H1 (cell line): Measurements from ENCODE around the gene LORICRIN. TPM values are rescaled to one million over a fixed set of nuclear protein-coding genes. Genes with fewer than 3 reads are reported as not detected.

ENCODE experiments used
- CTCF ChIA-PET: fragments of 300-600 bp; sonication (Branson Sonifier 250); formaldehyde crosslinking; loops from one replicate; lab custom pipeline; 2021; ENCODE audit not compliant: partially characterized antibody; lab: Charles Lee
- POLR2A ChIA-PET: fragments of 300-600 bp; sonication (Branson Sonifier 250); formaldehyde crosslinking; loops from one replicate; lab custom pipeline; 2021; ENCODE audit warnings: inconsistent platforms; ENCODE audit not compliant: partially characterized antibody; lab: Charles Lee
- DNase-seq, 2 experiments: peaks; one replicate each; pipeline versions ENCODE4 v3.0.0 to v3.0.0-alpha.2; 2010 to 2022; ENCODE audit warnings: low spot score in 2 of 2, low read depth in 1 of 2, mixed read lengths in 1 of 2
- FAIRE-seq: peaks from 2 replicates; lab custom pipeline; 2011; peaks lifted over from hg19 to GRCh38; lab: Jason Lieb, UNC
- H2AFZ ChIP-seq: 2 replicates; pipeline ENCODE4 v1.8.1; 2012; ENCODE audit warnings: low read length, inconsistent platforms
- H2AK5ac ChIP-seq: 2 replicates; pipeline ENCODE4 v1.6.1; 2013; ENCODE audit warnings: low read depth, low read length
- H2BK120ac ChIP-seq: replicated peaks from 2 replicates; pipeline ENCODE3; 2013; ENCODE audit warnings: low read depth, low read length, inconsistent platforms
- H2BK12ac ChIP-seq: 2 replicates; pipeline ENCODE4 v1.6.1; 2013; ENCODE audit warnings: low read depth, low read length
- H2BK15ac ChIP-seq: 2 replicates; pipeline ENCODE4 v1.6.1; 2013; ENCODE audit warnings: low read length
- H2BK20ac ChIP-seq: 2 replicates; pipeline ENCODE4 v1.6.1; 2013; ENCODE audit warnings: low read length
- H2BK5ac ChIP-seq: 2 replicates; pipeline ENCODE4 v1.6.1; 2013; ENCODE audit warnings: low read depth, low read length
- H3K14ac ChIP-seq: 2 replicates; pipeline ENCODE4 v1.6.1; 2013; ENCODE audit warnings: inconsistent platforms; ENCODE audit not compliant: insufficient read length
- H3K18ac ChIP-seq: 2 replicates; pipeline ENCODE4 v1.6.1; 2013; ENCODE audit warnings: low read length; ENCODE audit errors: extremely low read depth
- H3K23ac ChIP-seq: 2 replicates; pipeline ENCODE4 v1.6.1; 2013; ENCODE audit warnings: inconsistent platforms; ENCODE audit not compliant: insufficient read length
- H3K23me2 ChIP-seq: 2 replicates; pipeline ENCODE4 v1.6.1; 2013; ENCODE audit warnings: low read depth, low read length
- H3K27ac ChIP-seq: 2 replicates; pipeline ENCODE4 v1.6.1; 2011; ENCODE audit warnings: low read depth, low read length, inconsistent platforms
- H3K27me3 ChIP-seq, 4 experiments: replicated peaks in 1 of 4; 1 replicate in 1 of 4; 2 replicates in 3 of 4; pipeline versions ENCODE4 v1.6.1 to v1.8.1; 2011 to 2013; ENCODE audit warnings: low read length in 3 of 4, mild to moderate bottlenecking in 3 of 4, inconsistent platforms in 2 of 4, mixed read lengths in 2 of 4, moderate library complexity in 1 of 4; ENCODE audit not compliant: control insufficient read depth in 3 of 4, insufficient read depth in 3 of 4; ENCODE audit errors: extremely low read depth in 1 of 4
- H3K36me3 ChIP-seq, 4 experiments: 2 replicates each; pipeline versions ENCODE4 v1.6.1 to v1.8.1; 2011 to 2013; ENCODE audit warnings: mild to moderate bottlenecking in 4 of 4, low read length in 3 of 4, moderate library complexity in 2 of 4, control low read depth in 1 of 4, inconsistent platforms in 1 of 4; ENCODE audit not compliant: insufficient read depth in 4 of 4, control insufficient read depth in 2 of 4
- H3K4ac ChIP-seq: replicated peaks from 2 replicates; pipeline ENCODE3; 2013; ENCODE audit warnings: low read length, low read depth, mixed read lengths, inconsistent platforms; ENCODE audit not compliant: insufficient read length
- H3K4me1 ChIP-seq, 4 experiments: replicated peaks in 1 of 4; 1 replicate in 1 of 4; 2 replicates in 3 of 4; pipeline versions ENCODE4 v1.6.1 to v1.8.1; 2011 to 2013; ENCODE audit warnings: low read length in 3 of 4, inconsistent platforms in 2 of 4, mixed read lengths in 1 of 4; ENCODE audit not compliant: insufficient read depth in 4 of 4, control insufficient read depth in 3 of 4
- H3K4me2 ChIP-seq, 2 experiments: 2 replicates each; pipeline versions ENCODE4 v1.6.1 to v1.8.1; 2011 to 2013; ENCODE audit warnings: low read depth in 2 of 2, low read length in 2 of 2, control low read depth in 1 of 2, inconsistent platforms in 1 of 2, mild to moderate bottlenecking in 1 of 2; ENCODE audit not compliant: insufficient read depth in 1 of 2
- H3K4me3 ChIP-seq, 4 experiments: fragments of 200-600, 300-600 bp in 1 of 4; sonication (generic), shearing (Covaris generic), sonication (Bioruptor Twin) in 1 of 4; 2 replicates each; pipeline versions ENCODE4 v1.5.1 to v1.8.1; 2011 to 2016; ENCODE audit warnings: low read length in 4 of 4, low read depth in 3 of 4, control low read depth in 2 of 4, inconsistent platforms in 2 of 4, mild to moderate bottlenecking in 2 of 4, mixed read lengths in 1 of 4, moderate library complexity in 1 of 4; ENCODE audit not compliant: insufficient read depth in 2 of 4; ENCODE audit errors: extremely low read depth in 1 of 4
- H3K56ac ChIP-seq: replicated peaks from 2 replicates; pipeline ENCODE3; 2013; ENCODE audit warnings: low read depth, mild to moderate bottlenecking, mixed read lengths, low read length, inconsistent platforms; ENCODE audit not compliant: insufficient read length
- H3K79me1 ChIP-seq: 2 replicates; pipeline ENCODE4 v1.6.1; 2013; ENCODE audit warnings: low read depth, low read length, control low read depth
- H3K79me2 ChIP-seq, 2 experiments: 2 replicates each; pipeline versions ENCODE4 v1.6.1 to v1.8.1; 2012 to 2013; ENCODE audit warnings: low read length in 2 of 2, mild to moderate bottlenecking in 2 of 2, inconsistent platforms in 1 of 2; ENCODE audit not compliant: insufficient read depth in 2 of 2, control insufficient read depth in 1 of 2
- H3K9ac ChIP-seq, 4 experiments: replicated peaks in 1 of 4; 1 replicate in 1 of 4; 2 replicates in 3 of 4; pipeline versions ENCODE4 v1.6.1 to v1.8.1; 2011 to 2013; ENCODE audit warnings: low read depth in 3 of 4, low read length in 3 of 4, control low read depth in 2 of 4, mild to moderate bottlenecking in 2 of 4, moderate library complexity in 2 of 4, inconsistent platforms in 1 of 4; ENCODE audit errors: extremely low read depth in 1 of 4
- H3K9me3 ChIP-seq, 2 experiments: 2 replicates each; pipeline versions ENCODE4 v1.6.1 to v1.8.1; 2012 to 2013; ENCODE audit warnings: mild to moderate bottlenecking in 2 of 2, moderate library complexity in 2 of 2, control low read depth in 1 of 2, inconsistent platforms in 1 of 2, low read depth in 1 of 2, low read length in 1 of 2, mixed read lengths in 1 of 2; ENCODE audit not compliant: insufficient read depth in 2 of 2
- H4K20me1 ChIP-seq, 2 experiments: replicated peaks in 1 of 2; 2 replicates each; pipeline versions ENCODE3 to v1.8.1; 2011 to 2013; ENCODE audit warnings: inconsistent platforms in 2 of 2, low read length in 2 of 2, mild to moderate bottlenecking in 1 of 2; ENCODE audit not compliant: insufficient read depth in 2 of 2, control insufficient read depth in 1 of 2
- H4K5ac ChIP-seq: 2 replicates; pipeline ENCODE4 v1.6.1; 2013; ENCODE audit warnings: low read length, low read depth, mixed read lengths, inconsistent platforms; ENCODE audit not compliant: insufficient read length
- H4K8ac ChIP-seq: 2 replicates; pipeline ENCODE4 v1.8.0; 2013; ENCODE audit warnings: mild to moderate bottlenecking, moderate library complexity, low read length, inconsistent platforms; ENCODE audit not compliant: insufficient read depth; ENCODE audit errors: extremely low read depth
- H4K91ac ChIP-seq: replicated peaks from 2 replicates; pipeline ENCODE3; 2013; ENCODE audit warnings: low read length, mixed read lengths, inconsistent platforms; ENCODE audit not compliant: insufficient read length
- ASH2L ChIP-seq: fragments of 200-600, 300-600 bp; sonication (generic); IDR thresholded peaks from one replicate; pipeline ENCODE4 v1.7.1; 2017; ENCODE audit warnings: low read length
- CEBPB ChIP-seq: IDR thresholded peaks from 2 replicates; pipeline ENCODE4 v1.6.1; 2012; ENCODE audit warnings: low read depth, low read length
- EGR1 ChIP-seq: IDR thresholded peaks from 2 replicates; pipeline ENCODE4 v1.6.1; 2011; ENCODE audit warnings: low read depth, low read length, borderline replicate concordance
- EZH2 ChIP-seq: fragments of 200-600 bp; sonication (generic); IDR thresholded peaks from 2 replicates; pipeline ENCODE4 v1.7.1; 2012; ENCODE audit warnings: low read depth, mild to moderate bottlenecking, moderate library complexity, low read length, inconsistent platforms; ENCODE audit not compliant: severe bottlenecking
- JUND ChIP-seq: IDR thresholded peaks from 2 replicates; pipeline ENCODE4 v1.6.1; 2011; ENCODE audit warnings: mild to moderate bottlenecking, improper control_type of control experiment, low read length
- MAX ChIP-seq: IDR thresholded peaks from 2 replicates; pipeline ENCODE4 v1.6.1; 2012; ENCODE audit warnings: inconsistent platforms
- NRF1 ChIP-seq: IDR thresholded peaks from 2 replicates; pipeline ENCODE4 v1.6.1; 2011; ENCODE audit warnings: mild to moderate bottlenecking, low read depth, low read length, improper control_type of control experiment
- POLR2A ChIP-seq, 2 experiments: IDR thresholded peaks; 1 replicate in 1 of 2; 2 replicates in 1 of 2; pipeline ENCODE4 v1.6.1; 2011; ENCODE audit warnings: low read depth in 2 of 2, low read length in 2 of 2, mild to moderate bottlenecking in 2 of 2; ENCODE audit errors: control extremely low read depth in 1 of 2
- RFX5 ChIP-seq: IDR thresholded peaks from 2 replicates; pipeline ENCODE4 v1.6.1; 2011; ENCODE audit warnings: low read depth, low read length, improper control_type of control experiment, borderline replicate concordance
- RNF2 ChIP-seq: fragments of 200-900, 300-1000 bp; sonication (generic); IDR thresholded peaks from 2 replicates; pipeline ENCODE4 v1.7.1; 2016; ENCODE audit warnings: borderline replicate concordance, low read depth, mild to moderate bottlenecking, antibody characterized with exemption, low read length; ENCODE audit not compliant: poor library complexity, severe bottlenecking; ENCODE audit errors: missing control alignments
- RXRA ChIP-seq: IDR thresholded peaks from 2 replicates; pipeline ENCODE4 v1.6.1; 2011; ENCODE audit warnings: low read depth, mild to moderate bottlenecking, low read length, moderate library complexity; ENCODE audit not compliant: insufficient read depth
- SP2 ChIP-seq: IDR thresholded peaks from 2 replicates; pipeline ENCODE4 v1.6.1; 2012; ENCODE audit warnings: mild to moderate bottlenecking, low read length, inconsistent platforms
- TCF12 ChIP-seq: IDR thresholded peaks from 2 replicates; pipeline ENCODE4 v1.6.1; 2011; ENCODE audit warnings: low read depth, mild to moderate bottlenecking, low read length
- ZNF274 ChIP-seq: IDR thresholded peaks from 2 replicates; pipeline ENCODE4 v1.7.0; 2012; ENCODE audit warnings: low read length, borderline replicate concordance; ENCODE audit errors: extremely low read depth
- WGBS, 2 experiments: shearing (Covaris generic) in 1 of 2; methylation state at CpG; one replicate each; pipeline versions ENCODE4 v1.1.6 to v1.1.7; 2013 to 2015; ENCODE audit warnings: low lambda C conversion rate in 2 of 2, mixed read lengths in 2 of 2, inconsistent platforms in 1 of 2, low coverage in 1 of 2, missing lambda C conversion rate in 1 of 2; ENCODE audit not compliant: insufficient replicate concordance in 2 of 2, insufficient coverage in 1 of 2, insufficient read length in 1 of 2; ENCODE audit errors: extremely low coverage in 1 of 2, missing lambda C conversion rate in 1 of 2; 5-methylcytosine and 5-hydroxymethylcytosine counted together
- polyA plus RNA-seq, 7 experiments: library from polyadenylated mRNA; depleted of rRNA in 3 of 7; stranded (reverse) in 5 of 7; unstranded in 2 of 7; fragments of >200 nt in 5 of 7; fragments of 200-250 nt in 2 of 7; gene quantifications; 1 replicate in 5 of 7; 2 replicates in 1 of 7; 4 replicates in 1 of 7; pipeline versions ENCODE4 v1.2.1 to v1.2.3, GENCODE V29; 2011 to 2013; ENCODE audit warnings: missing spikeins in 2 of 7, mixed read lengths in 2 of 7
- total RNA-seq: library from RNA; stranded (reverse); fragmentation: NEBNext Ultra II Directional; extraction: Animal tissue kit (Norgen Biotek cat#: 25700); gene quantifications from 2 replicates; pipeline ENCODE4 v1.2.1, GENCODE V29; 2021

LORICRIN gene
- total and polyA plus RNA-seq, 2 of the 8 experiments (the other 6 are each of a cell fraction or from before 2014, with no cell fraction given): not detected

- no peak for DNase-seq
- CTCF ChIA-PET: interaction anchor here (1.2 to 1.6 kb wide), 2 partner anchors 35 to 397 kb away, joined by 3 to 4 read pairs; no protein-coding TSS in a partner anchor
Observed at GRCh38 chr1:153253076-153253475, 6.4 kb upstream of the LORICRIN start.

More at GRCh38 chr1:153253076-153253475, 6.4 kb upstream of the LORICRIN start:
- H3K4me1 ChIP-seq: no peaks in the 10 kb centered on the region
- no peak overlapping the region for H3K56ac ChIP-seq
- no peak overlapping the region for H2BK15ac ChIP-seq
- FAIRE-seq: no peak
- POLR2A ChIA-PET: no interaction called here
- H2BK120ac ChIP-seq: no peak overlapping the region
- 18% methylated on average over 2 of the region's 2 CpGs; no CpG with 5 or more reads in 1 of the 2 experiments for WGBS, 2 experiments
- H2BK5ac ChIP-seq: no peak overlapping the region
- no peak overlapping the region for H2BK12ac ChIP-seq
- H4K20me1 ChIP-seq: no peaks in the 10 kb centered on the region
- no peak overlapping the region for H2AFZ ChIP-seq
- no peak overlapping the region for H3K27ac ChIP-seq
- peaks cover 0 to 11% of the 10 kb centered on the region in 2 experiments; a peak in 2 of 4 replicates for H3K9me3 ChIP-seq
- no peak overlapping the region for H4K91ac ChIP-seq
- H3K18ac ChIP-seq: no peak overlapping the region
- H3K79me1 ChIP-seq: no peaks in the 10 kb centered on the region
- no peak overlapping the region for H4K8ac ChIP-seq
- no peak overlapping the region for H3K4me2 ChIP-seq
- H3K79me2 ChIP-seq: no peaks in the 10 kb centered on the region
- no peak overlapping the region for H3K4ac ChIP-seq
- no peak overlapping the region for H2BK20ac ChIP-seq
- H3K4me3 ChIP-seq: no peak overlapping the region
- H3K27me3 ChIP-seq: no peaks in the 10 kb centered on the region
- H3K23ac ChIP-seq: no peak overlapping the region
- no peaks in the 10 kb centered on the region for H3K36me3 ChIP-seq
- no peak overlapping the region for H3K14ac ChIP-seq
- TF ChIP-seq JUND: no peak
- no peak for TF ChIP-seq CEBPB
- no peak for TF ChIP-seq RFX5
- TF ChIP-seq ZNF274: no peak
- TF ChIP-seq EGR1: no peak
- no peak for TF ChIP-seq NRF1
- TF ChIP-seq EZH2: no peak
- TF ChIP-seq POLR2A (IDR thresholded peaks at IDR 0.05; ENCODE audit: control extremely low read depth in 1 of 2, low read depth in 2 of 2, low read length in 2 of 2): no peak
- no peak for TF ChIP-seq RNF2
- TF ChIP-seq ASH2L: no peak
- TF ChIP-seq RXRA: no peak
- TF ChIP-seq TCF12: no peak
- TF ChIP-seq MAX: no peak
- no peak for TF ChIP-seq SP2
- H3K9ac ChIP-seq: no peak overlapping the region
- no peak overlapping the region for H2AK5ac ChIP-seq
- H4K5ac ChIP-seq: no peak overlapping the region
- H3K23me2 ChIP-seq: no peaks in the 10 kb centered on the region
